ENCODE results near the gene LYL1.
A peak's percentile ranks its signal among the peaks of the same experiment; 100 is the strongest.
"Not testable (repeated sequence)": the region's sequence is repeated elsewhere in the genome, so short reads cannot be mapped to it uniquely, and the experiment has no call there.

The LYL1 gene

DNA sequence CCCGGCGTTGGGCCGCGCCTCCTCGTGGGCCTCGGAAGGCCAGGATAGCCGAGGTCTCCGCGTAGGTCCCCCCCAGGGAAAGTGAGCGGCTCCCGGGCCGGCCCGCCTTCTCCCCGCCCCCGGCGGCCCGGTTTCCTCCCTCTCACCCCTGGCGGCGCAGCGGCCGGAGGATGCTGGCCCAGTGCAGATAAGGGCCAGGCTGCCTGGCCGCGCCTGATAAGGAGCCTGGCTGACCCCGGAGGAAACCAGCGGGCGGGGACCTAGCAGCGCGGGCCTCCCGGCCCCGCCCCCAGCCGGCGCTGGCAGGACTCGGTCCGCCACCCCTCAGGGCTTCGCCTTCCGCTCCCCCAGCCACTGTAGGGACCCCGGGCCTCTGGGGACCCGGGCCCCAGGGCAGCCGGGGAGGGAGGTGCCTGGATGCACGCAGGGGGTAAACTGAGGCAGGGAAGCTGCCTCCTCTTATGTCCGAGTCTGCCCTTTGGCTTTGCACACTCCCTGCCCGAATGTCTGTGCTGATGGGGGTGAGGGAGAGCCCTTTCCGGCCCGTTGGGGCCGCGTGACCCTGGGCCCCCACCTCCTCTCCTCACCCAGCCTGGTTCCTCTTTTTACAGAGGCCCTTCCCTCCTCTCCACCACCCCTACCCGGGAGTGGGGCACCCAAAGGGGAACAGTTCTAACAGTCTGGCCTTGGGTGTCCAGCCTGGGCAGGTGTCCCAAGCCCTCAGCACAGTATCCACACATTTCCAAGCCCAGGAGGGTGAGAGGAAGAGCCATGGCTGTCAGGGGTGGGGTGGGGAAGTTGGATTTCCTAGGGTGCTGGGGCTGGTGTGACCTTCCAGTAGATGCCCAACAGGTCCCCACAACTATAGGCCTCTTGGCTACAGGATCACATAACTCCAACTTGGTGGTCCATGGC lies at the start of gene LYL1:
LYL1 (minus strand) TSS at position 193 of the 915 bp plus-strand sequence. CDS start 1,687 bp downstream, outside the sequence.
- DNase-seq: peak; percentile 47

DNA sequence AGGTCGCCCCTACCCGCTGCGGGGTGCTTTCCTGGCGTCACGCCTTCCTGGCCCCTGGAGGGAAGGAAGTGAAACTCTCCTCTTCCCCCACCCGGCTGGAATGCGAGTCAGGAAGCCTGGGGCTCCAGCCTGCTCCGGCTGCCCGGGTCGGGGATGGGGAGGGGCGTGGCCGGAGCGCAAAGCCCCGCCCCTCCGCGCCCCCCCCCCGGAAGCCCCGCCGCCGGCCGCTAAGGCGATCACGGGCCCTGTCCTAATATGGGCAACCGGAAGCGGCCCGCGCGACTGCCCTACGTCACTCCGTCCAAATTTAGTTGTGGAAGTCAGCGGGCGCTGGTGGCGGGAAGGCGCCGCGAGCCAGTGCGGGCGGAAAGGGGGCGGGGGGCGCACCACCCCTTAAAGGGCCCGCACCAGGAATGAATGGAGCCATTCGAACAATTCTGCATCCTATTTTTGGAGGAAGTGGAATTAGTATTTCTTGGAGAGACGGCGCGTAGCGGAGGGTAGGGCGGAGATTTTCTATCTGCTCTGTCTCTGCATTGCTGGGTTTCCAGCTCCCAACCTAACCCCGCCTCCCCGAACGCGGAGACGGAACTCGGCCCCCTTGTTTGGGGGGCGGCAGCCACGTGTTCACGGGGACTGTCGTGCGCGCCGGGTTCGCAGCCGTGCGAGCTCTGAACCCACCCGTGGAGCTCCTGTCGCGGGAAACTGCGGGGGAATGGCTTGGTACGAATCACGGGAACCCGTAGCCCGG lies 49.1 kb upstream of the LYL1 start:
- peak; percentile 97 for DNase-seq

DNA sequence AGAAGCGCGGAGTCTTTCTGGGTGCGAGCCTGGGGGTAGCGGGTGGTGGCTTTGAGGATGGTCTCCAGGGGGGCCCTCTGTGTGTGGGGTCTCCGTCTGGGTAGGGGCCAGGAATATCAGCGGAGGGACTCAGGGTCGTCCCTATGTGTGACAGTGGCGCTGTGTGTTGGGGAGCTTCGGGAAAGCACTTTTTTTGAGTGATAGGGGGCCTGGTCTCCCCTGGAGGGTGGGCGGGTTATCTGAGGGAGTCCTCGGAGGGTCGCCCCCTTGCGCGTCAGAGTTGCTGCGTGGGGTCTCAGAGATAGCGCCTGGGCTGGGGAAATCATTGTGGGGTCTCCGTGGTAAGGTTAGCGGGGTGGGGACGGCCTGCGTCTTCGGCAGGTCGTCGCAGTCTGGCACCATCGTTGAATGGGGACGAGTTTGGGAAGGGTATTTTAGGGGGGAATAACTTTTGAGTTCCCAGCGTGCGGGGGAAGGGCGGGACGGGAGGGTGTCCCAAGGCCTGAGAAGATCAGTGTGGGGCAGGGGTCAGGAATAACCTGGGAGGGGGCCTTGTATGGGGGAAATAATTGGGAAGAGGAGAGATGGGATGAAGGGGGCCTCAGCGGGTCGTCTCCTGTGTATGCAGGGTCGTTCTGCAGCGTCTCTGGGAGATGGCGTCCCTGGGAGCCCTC lies 48.4 kb upstream of the LYL1 start:
- DNase-seq: peak; percentile 45

DNA sequence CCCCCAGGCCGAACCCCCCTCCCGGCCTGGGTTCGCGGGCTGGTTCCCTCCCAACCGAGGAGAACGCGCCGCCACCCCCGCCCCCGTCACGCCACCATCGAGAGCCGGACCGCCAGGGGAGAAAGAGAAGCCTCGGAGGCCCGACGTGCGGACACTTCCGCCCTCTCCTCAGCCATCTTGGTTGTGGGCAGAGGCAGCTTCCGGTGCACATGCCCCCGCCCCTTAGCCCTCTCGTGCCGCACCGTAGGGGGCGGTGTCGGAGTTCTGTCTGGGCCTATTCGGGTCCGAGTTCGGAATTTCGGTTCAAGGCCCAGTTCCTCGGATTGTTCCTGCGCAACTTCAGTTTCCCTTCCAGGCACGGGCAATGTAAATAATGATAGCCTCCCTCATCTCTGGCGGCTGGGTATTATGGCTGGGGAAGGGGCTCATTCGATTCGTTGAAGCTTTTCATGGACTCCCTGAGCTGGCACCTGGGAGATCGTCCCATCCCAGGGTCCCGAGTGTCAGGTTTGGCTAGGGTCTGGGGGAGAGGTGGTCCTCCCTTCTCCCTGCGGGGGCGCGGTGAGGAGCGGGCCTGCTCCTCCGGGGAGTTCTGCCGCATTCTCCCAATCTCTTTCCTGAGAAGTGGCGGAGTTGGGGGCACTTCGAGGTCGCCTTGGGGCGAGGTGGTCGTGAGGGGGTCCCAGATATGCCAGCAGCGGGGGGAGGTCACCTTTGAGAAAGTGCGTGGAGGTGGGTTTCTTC lies 47.7 kb upstream of the LYL1 start, which contains the start of the genes IER2 and STX10:
IER2 (plus strand) TSS at position 225 of the 744 bp plus-strand sequence. CDS start 2,776 bp downstream, outside the sequence.
STX10 (minus strand) TSS at position 189 of the 744 bp plus-strand sequence. CDS start 202 bp downstream, outside the sequence.
- peak; percentile 95 for DNase-seq

DNA sequence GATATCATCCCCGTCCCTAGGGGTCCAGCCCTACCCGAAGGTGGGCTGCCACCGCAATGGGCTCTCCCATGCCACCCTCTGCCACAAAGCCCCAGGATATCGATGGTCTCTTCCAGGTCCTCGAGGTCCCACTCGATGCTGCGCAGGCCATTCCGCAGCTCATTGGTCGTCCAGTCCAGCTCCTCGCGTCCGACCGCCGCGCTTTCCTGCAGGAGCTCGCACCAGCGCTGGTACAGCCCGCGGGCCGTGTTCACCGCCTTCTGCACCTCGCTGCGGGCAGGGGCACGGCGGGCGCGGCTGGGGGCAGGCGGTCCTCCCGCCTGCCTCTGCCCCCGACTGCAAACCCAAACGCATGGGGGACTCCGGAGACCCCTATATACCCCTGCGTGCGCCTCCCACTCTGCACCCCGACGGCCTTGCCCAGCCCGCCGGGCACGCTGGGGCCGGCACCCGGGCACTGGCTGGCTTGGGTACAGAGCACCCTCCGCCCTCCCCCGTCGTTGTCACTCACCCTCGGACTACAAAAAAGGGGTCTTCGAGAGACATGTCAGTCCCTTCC lies 47.0 kb upstream of the LYL1 start:
- DNase-seq: no peak

DNA sequence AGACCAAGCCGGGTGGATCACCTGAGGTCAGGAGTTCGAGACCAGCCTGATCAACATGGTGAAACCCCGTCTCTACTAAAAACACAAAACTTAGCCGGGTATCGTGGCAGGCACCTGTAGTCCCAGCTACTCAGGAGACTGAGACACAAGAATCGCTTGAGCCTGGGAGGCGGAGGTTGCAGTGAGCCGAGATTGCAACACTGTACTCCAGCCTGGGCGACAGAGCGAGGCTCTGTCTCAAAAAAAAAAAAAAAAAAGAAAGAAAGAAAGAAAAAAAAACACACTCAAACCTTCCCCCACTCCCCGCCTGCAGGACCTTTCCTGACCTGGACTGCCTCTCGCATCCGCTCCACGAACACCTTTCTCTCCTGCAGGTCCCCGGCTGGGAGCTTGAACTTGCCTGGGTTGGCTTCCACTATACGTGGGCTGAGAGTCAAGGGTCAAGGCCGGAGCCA lies 46.5 kb upstream of the LYL1 start:
- not testable (repeated sequence) for DNase-seq

DNA sequence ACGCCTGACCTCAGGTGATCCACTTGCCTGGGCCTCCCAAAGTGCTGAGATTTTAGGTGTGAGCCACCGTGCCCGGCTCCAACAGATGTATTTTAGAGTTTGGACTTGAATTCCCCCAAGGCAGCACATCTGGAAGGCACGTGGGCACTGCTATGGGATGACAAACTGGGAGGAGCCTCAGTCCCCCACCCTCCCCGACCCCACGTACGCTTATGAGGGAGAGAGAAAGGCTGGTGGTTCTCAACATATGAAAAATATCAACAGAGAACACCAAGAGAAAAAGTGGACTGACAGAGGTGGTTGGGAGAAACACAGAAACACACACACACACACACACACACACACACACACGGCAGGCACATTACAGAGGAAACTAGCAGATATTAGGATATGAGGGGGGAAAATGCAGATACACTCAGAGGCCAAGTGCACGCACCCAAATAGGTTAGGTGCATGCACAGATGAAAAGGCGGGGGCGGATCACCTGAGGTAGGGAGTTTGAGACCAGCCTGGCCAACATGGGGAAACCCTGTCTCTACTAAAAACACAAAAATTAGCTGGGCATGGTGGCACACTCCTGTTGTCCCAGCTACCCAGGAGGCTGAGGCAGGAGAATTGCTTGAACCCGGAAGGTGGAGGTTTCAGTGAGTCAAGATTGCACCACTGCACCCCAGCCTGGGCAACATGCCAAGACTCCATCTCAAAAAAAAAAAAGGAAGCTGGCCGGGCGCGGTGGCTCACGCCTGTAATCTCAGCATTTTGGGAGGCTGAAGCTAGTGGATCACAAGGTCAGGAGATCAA lies 44.3 kb upstream of the LYL1 start:
- DNase-seq: no peak

DNA sequence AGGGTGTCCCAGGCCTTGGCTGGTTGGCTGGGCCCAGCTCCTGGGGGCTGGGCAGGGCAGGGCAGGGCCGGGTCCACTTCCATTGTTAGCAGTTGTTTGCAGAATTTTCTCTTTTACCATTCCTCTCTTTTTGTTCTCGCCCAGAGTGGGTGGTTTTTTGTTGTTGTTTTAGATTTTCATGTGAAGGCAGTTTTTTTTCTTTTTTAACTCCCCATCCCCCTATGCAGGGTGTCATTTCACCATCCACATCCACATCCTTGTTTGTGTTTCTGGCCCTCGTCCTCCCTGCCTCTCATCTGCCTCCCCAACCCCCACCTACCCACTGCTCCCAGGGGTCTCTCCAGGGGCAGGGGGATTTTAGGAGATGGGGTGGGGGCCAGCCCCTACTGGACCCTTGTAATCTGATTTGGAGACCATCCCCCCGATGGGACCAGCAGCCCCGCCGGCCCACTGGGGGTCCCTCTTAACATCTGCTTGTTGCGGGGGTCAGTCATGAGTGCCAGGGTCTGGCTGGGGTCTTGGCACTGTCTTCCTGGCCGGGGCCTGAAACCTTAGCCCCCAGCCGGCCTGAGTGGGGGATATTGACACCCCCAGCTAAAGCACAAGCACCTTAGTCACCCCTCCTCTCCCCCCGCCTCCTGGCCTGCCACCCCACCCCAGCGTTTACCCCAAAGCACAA lies 37.1 kb upstream of the LYL1 start:
- no peak for DNase-seq

DNA sequence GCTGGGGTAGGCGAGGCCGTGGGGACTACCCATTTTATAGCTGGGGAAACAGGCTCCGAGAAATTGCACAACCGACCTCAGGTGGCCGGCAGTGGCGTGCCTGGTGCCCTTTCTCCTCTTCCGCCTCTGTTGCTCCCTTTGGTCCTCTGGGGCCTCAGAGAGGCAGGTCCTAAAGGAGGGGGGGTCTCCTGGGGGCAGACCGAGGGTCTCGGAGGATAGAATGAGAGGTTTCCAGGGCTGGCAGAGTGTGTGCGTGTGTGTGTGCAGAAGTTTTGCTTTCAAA lies 36.2 kb upstream of the LYL1 start:
- no peak for DNase-seq

DNA sequence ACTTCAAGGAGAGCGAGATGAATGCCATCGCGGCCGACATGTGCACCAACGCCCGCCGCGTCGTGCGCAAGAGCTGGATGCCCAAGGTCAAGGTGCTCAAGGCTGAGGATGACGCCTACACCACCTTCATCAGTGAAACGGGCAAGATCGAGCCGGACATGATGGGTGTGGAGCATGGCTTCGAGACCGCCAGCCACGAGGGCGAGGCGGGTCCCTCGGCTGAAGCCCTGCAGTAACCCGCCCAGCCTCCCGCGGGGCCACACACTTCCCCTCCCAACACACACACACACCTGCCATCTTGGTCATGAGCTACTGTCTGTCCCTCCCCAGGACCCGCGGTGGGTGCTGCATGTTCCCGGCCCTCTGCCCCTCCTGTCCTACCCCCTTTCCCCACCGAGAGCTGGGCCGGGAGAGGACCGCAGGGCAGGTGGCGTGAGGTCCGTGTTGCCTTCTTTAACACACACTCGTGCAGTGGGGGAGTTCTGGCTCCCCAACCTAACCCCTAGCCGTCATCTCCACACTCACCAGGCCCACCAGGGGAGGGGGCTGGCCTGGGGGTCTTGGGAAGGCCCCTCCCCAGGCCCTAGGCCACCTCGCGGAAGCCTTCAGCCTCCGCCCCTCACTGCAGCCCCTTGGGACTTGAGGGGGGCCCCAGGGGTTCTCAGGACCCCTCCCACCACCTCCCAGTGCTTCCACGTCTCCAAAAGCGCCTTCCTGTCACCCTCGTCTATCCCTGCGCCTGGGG lies 35.7 kb upstream of the LYL1 start:
- no peak for DNase-seq

DNA sequence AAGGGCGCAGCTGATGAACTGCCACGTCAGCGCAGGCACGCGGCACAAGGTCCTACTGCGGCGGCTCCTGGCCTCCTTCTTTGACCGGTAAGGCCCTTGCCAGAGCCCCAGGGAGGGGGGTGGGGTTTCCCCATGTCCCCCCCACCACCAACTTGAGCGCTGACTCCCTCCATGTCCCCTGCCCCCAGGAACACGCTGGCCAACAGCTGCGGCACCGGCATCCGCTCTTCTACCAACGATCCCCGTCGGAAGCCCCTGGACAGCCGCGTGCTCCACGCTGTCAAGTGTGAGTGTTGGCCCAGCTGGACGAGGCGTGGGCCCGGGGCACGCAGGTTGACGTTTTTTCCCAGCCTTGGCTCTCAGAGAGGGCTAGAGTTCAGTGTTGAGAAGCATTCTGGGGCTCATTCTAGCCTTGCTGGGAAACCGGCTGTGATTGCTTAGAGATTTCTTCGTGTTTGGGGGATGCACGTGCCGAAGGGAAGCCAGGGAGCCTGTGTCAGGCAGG lies 34.7 kb upstream of the LYL1 start:
- DNase-seq: no peak

DNA sequence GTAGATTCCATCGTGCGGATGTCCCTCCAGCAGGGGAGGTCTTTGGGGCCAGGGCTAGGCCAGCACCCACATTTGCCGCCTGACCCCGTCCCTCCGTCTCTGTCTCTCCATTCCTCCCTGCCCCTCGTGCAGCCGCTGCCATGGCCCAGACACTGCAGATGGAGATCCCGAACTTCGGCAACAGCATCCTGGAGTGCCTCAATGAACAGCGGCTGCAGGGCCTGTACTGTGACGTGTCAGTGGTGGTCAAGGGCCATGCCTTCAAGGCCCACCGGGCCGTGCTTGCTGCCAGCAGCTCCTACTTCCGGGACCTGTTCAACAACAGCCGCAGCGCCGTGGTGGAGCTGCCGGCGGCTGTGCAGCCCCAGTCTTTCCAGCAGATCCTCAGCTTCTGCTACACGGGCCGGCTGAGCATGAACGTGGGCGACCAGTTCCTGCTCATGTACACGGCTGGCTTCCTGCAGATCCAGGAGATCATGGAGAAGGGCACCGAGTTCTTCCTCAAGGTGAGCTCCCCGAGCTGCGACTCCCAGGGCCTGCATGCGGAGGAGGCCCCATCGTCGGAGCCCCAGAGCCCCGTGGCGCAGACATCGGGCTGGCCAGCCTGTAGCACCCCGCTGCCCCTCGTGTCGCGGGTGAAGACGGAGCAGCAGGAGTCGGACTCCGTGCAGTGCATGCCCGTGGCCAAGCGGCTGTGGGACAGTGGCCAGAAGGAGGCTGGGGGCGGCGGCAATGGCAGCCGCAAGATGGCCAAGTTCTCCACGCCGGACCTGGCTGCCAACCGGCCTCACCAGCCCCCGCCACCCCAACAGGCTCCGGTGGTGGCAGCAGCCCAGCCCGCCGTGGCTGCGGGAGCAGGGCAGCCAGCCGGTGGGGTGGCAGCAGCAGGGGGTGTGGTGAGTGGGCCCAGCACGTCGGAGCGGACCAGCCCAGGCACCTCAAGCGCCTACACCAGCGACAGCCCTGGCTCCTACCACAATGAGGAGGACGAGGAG lies 32.7 kb upstream of the LYL1 start:
- no peak for DNase-seq

DNA sequence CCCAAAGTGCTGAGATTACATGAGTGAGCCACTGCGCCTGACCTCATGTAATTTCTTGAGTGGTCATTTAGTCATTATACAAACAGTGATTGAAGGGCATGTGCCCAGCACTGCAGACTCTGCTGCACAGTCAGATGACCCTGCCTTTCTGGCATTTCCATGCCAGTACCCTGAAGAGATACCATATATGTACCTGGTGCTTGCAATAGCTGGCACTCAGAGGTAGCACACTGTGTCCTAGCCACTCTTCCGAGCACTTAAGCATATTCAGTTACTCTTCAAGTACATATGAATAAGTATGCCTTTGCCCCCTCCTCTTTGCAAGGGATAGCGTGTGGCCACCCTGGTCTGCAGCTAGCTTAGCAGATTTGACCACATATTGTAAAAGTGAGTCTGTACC lies 32.0 kb upstream of the LYL1 start:
- DNase-seq: no peak

DNA sequence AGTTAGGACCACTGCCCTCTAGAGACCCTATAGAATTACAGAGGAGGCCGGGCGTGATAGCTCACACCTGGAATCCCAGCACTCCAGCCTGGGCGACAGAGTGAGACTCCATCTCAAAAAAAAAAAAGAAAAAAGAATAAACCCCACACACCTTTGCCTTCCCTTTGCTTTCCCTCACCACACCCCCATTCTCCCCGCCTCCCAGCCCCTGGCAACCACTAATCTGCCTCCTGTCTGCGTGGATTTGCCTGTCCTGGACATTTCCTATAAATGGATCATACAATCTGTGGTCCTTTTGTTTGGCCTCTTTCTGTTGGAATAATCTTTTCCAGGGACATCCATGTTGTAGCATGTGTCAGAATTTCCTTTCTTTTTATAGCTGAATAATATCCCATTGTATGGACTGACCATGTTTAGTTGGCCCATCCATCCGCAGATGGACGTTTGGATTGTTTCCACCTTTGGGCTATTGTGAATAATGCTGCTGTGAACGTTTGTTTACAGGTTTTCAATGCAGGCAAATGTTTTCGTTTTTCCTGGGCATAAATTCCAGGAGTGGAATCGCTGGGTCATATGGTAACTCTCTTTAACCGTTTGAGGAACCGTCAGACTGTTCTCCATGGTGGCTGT lies 30.7 kb upstream of the LYL1 start:
- DNase-seq: no peak

DNA sequence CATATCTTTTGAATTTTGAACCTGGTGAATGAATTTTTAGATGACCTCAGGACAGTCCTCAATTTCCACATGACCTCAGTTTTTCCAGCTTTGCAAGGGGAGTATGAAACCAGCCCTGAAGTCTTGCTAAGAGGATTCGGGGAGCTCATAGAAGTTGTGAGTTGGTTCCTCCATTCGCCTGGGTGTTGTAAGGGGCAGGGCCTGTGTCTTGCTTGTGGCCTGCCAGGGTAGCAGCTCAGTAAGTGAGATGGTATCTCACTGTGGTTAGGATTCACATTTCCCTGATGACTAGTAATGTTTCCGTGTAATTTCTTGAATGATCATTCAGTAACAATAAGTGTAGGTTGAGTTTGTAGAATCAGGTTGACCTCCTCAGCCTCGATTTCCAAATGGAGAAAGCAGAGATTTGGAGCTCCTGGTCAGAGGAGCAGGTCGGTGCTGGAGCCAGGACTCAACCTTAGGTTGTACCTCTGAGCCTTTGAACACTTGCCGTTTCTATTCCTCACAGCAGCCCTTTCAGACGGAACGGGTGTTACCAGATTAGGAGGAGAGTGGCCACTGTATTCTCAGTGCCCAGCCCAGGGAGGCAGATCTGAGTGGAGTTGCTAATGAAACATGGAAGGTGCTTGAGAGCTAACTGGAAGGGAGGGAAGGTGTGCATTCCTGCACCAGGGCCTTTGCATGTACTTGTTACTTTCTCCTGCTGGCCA lies 30.0 kb upstream of the LYL1 start:
- peak; percentile 55 for DNase-seq

DNA sequence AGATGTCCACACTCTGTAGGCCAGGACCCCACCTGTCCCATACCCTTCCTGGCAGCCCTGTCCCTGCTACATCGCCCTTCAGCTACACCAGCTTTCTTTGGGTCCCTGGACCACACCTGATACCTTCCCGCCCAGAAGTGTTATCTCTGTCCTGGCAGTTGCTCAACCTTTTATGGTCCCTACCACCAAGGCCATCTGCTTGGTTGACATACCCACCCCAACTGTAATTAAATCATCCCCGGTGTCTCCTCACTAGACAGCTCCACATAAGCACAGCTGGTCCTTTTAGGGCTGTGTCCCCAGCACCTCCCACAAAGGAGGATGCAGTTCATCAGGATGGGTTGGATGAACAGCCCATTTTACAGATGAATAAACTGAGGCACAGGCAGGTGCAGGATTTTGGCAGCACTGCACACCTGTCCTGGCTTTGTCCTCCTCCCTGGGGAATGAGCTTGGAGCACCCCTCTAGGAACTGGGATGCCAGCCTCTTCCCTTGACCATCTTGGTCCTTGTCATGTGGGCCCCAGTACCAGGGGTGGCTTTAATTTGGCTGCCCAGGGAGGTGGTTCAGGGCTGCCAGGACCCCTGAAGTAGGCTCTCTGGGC lies 28.3 kb upstream of the LYL1 start:
- no peak for DNase-seq

DNA sequence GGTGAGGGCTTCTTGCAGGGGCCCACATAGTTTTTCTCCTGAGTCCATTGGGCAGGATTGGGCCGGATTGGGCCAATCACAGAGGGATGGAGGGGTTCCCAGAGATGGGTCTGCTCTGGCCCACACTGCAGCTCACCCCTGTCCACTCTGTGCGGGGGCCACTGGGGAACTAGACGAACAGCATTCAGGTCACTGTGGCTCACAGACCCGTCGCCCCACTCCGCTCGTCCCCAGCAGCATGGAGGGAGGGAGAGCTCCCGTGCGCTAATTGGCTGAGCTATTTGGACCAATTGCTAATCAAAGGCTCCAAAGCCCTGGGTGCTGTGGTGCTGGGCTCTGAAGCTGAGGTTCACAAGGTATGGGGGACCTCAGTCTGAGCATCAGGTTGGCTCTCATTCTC lies 26.7 kb upstream of the LYL1 start:
- no peak for DNase-seq
